Breast epithelium (tissue), 3 donors: ENCODE data around the gene HGFAC.

ENCODE experiments used
- POLR2A ChIP-seq: fragments of 450-650 bp; IDR thresholded peaks from one replicate; pipeline ENCODE4 v1.6.1; 2016; ENCODE audit warnings: antibody characterized with exemption, mild to moderate bottlenecking, moderate library complexity
- TF ChIP-seq, protein P1 (sequence below), 3 donors: fragments of 450-650 bp; IDR thresholded peaks; one replicate each; pipeline ENCODE4 v1.5.1; 2016 to 2017; ENCODE audit warnings: antibody characterized with exemption in 3 of 3, mild to moderate bottlenecking in 3 of 3, moderate library complexity in 3 of 3

DNA sequence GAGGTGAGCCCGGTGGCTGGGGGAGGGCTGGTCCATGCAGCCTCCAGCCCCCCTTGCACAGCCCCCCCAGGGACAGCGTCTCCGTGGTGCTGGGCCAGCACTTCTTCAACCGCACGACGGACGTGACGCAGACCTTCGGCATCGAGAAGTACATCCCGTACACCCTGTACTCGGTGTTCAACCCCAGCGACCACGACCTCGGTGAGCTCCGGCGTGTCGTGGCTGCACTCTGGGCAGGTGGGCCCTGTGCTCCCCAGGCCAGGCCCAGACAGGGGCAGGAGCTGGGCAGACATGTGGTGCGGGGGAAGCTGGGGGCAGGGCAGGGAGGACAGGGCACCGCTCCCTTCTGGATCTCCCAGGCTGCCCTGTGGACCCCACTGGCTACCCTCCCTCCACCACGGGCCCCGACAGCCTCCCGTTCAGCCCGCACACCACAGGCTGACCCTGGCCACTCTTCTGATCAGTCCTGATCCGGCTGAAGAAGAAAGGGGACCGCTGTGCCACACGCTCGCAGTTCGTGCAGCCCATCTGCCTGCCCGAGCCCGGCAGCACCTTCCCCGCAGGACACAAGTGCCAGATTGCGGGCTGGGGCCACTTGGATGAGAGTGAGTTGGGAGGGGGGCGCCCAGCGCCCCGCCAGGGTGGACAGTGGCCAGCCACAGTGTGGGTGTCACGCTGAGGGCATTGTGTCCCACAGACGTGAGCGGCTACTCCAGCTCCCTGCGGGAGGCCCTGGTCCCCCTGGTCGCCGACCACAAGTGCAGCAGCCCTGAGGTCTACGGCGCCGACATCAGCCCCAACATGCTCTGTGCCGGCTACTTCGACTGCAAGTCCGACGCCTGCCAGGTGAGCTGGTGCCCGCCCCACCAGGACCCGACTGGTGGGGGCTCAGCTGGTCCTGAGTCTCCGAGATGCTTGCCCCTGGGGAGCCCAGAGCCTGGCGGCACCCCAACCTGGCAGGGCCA is 5.9 kb downstream of the HGFAC start:
- TF ChIP-seq, protein P1, sequence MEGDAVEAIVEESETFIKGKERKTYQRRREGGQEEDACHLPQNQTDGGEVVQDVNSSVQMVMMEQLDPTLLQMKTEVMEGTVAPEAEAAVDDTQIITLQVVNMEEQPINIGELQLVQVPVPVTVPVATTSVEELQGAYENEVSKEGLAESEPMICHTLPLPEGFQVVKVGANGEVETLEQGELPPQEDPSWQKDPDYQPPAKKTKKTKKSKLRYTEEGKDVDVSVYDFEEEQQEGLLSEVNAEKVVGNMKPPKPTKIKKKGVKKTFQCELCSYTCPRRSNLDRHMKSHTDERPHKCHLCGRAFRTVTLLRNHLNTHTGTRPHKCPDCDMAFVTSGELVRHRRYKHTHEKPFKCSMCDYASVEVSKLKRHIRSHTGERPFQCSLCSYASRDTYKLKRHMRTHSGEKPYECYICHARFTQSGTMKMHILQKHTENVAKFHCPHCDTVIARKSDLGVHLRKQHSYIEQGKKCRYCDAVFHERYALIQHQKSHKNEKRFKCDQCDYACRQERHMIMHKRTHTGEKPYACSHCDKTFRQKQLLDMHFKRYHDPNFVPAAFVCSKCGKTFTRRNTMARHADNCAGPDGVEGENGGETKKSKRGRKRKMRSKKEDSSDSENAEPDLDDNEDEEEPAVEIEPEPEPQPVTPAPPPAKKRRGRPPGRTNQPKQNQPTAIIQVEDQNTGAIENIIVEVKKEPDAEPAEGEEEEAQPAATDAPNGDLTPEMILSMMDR (IDR thresholded peaks at IDR 0.05), result no peak
- TF ChIP-seq POLR2A, result no peak
